ENCODE measurements around the gene GALNT9. TPM values are rescaled to one million over a fixed set of nuclear protein-coding genes. Genes with fewer than 3 reads are reported as not detected.

Gene GALNT9
- polyA plus RNA-seq, 1 experiment: not detected

DNA sequence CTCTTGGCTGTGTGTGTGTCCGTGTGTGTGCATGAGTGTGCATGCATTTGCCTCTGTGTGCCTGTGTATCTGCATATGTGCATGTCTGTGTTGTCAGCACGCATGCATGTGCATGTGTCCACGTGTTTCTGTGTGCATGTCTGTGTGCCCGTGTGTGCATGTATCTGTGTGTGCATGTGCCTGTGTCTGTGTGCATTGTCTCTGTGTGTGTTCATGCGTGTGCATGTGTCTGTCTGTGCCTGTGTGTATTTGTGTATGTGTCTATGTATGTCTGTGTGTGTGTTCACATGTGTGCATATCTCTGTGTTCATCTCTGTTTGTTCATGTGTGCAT is 1.1 kb upstream of the GALNT9 start:
- Histone ChIP-seq H3K36me3 (ENCODE audit: control insufficient read depth, insufficient read depth, low read length) (no peaks in the 10 kb centered on the region), H3K4me3 (ENCODE audit: low read depth, low read length) (no peak overlapping the region), H3K27me3 (ENCODE audit: control insufficient read depth, insufficient read depth, low read length) (peaks cover 7% of the 10 kb centered on the region)
- ChIA-PET POLR2A (no interaction called here), CTCF (no interaction called here)
- no peak for DNase-seq (ENCODE audit: low read depth)
- TF ChIP-seq, protein P1, sequence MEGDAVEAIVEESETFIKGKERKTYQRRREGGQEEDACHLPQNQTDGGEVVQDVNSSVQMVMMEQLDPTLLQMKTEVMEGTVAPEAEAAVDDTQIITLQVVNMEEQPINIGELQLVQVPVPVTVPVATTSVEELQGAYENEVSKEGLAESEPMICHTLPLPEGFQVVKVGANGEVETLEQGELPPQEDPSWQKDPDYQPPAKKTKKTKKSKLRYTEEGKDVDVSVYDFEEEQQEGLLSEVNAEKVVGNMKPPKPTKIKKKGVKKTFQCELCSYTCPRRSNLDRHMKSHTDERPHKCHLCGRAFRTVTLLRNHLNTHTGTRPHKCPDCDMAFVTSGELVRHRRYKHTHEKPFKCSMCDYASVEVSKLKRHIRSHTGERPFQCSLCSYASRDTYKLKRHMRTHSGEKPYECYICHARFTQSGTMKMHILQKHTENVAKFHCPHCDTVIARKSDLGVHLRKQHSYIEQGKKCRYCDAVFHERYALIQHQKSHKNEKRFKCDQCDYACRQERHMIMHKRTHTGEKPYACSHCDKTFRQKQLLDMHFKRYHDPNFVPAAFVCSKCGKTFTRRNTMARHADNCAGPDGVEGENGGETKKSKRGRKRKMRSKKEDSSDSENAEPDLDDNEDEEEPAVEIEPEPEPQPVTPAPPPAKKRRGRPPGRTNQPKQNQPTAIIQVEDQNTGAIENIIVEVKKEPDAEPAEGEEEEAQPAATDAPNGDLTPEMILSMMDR (IDR thresholded peaks at IDR 0.05; ENCODE audit: insufficient read depth, low read depth, low read length): no peak

DNA sequence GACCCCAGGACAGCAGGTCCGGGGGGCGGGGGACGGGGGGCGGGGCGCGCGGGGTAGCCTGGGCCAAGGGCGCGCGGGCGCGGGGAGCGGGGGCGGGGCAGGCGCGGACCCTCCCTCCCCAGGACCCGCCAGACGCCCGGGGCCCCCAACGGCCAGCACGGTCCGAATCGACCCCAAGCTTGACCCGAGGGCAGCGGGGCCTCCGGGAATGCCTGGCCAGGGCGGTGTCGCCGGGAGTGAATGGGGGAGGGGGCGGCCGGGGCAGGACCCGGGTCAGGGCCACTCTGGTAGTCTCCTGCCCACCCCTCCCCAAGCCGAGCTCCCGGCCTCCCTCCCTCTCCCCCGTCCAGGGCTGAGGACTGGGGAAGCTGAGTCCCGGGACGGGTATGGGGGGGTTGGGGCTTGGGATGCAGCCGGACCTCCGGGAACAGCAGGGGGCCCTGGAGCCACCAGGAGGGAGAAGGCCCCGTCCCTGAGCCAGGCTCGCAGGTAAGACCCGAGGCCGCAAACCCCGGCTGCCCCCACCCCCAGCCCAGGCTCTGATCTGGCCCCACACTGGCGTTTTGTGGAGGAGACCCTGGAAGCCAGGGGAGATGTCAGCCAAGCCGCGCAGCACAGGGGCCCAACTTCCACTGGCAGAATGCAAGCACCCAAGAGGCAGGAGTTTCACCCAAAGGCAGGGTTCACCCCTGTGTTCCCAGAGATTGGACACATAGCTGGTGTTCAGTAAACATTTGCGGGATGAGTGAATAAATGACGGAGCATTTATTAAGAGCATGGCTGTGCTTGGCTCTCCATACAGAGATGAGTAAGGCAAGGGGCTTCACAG is 545 bp upstream of the GALNT9 start:
- ChIA-PET POLR2A (no interaction called here), CTCF (interaction anchor here (0.6 kb wide), 1 partner anchor 27 kb away, joined by 3 read pairs; no protein-coding TSS in a partner anchor)
- Histone ChIP-seq H3K36me3 (ENCODE audit: control insufficient read depth, insufficient read depth, low read length) (no peaks in the 10 kb centered on the region), H3K27me3 (ENCODE audit: control insufficient read depth, insufficient read depth, low read length) (peaks cover 7% of the 10 kb centered on the region), H3K4me3 (ENCODE audit: low read depth, low read length) (no peak overlapping the region)
- TF ChIP-seq, protein P1 (IDR thresholded peaks at IDR 0.05; ENCODE audit: insufficient read depth, low read depth, low read length): no peak
- no peak for DNase-seq (ENCODE audit: low read depth)

DNA sequence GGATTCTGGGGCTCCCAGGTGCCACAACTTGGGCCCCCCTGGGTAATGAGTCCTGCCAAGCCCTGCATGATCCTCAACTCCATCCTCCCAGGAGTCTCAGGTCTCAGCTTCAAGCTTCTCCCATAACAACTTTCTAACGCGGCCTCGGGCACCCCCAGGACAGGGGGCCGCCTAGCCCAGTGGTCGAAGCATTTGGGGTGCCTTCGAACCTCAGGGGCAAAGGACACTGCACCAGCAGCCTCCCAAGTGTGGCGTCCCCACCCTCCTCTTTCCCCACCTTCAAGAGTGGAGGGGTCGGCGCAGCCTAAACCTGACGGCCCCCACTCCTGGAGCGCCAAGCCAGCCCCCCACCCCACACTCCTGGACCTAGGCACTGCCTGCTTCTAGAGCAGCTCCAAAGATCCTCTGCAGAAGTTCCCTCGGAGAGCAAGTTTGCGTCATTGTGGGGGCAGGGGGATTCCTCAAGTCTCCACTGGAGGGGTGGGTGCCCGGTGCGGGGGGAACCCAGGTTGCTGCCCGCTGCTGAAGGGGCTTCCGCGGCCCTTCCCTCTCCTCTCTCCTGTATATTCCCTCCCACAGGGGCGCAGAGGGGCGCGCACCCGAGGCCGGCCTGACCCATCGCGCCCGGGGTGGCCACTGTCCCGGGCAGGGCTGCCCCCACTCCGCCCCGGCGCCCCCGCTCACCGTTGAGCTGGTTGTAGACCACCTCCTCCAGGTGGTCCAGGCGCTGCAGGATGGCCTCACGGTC is 933 bp downstream of the GALNT9 start:
- Histone ChIP-seq H3K4me3 (ENCODE audit: low read depth, low read length) (no peak overlapping the region), H3K27me3 (ENCODE audit: control insufficient read depth, insufficient read depth, low read length) (peaks cover 7% of the 10 kb centered on the region), H3K36me3 (ENCODE audit: control insufficient read depth, insufficient read depth, low read length) (no peaks in the 10 kb centered on the region)
- DNase-seq (ENCODE audit: low read depth): no peak
- ChIA-PET CTCF (interaction anchor here (0.6 to 1.0 kb wide), 3 partner anchors 9 to 194 kb away, joined by 3 read pairs; no protein-coding TSS in a partner anchor), POLR2A (no interaction called here)
- TF ChIP-seq, protein P1 (IDR thresholded peaks at IDR 0.05; ENCODE audit: insufficient read depth, low read depth, low read length): no peak

DNA sequence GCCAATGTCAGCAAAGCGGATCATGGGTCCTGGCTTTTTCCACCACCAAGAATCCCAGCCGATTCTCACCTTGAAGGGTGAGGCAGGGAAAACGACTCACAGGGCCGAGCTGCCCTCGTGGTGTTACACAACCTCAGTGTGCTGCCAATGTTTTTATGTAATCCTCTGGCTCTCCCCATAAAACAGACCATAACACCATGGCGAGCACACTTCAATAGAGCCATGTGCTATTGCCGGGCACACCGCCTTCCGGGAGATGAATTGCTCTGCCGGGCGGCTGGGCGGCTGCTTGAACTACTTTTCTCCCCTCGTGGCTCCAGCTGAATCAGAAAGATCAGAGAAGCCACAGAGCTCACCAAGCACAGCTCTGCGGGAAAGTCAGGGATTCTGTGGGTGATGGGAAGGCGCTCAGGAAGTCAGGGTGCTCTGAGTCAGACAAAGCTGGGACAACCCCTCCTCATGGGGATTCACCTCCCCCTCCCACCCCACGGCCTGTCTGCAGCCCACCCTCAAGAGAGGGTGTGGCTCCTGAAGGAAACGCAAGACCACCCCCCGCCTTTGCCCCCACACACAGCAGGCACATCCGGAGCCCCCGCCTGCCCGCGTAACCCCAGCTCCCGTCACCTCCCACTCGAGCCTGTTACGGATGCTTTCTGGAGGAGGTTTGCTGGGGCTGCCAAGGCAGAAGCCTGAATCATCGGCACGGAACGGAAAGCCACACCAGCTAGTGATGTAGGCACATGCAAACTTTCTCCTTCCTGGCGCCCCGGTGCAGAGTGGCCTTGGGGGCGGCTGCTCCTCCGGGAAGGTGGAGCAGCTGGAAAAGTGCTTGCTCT is 1.8 kb downstream of the GALNT9 start:
- peak; percentile 47 for DNase-seq (ENCODE audit: low read depth)
- Histone ChIP-seq H3K27me3 (ENCODE audit: control insufficient read depth, insufficient read depth, low read length) (peaks cover 11% of the 10 kb centered on the region), H3K4me3 (ENCODE audit: low read depth, low read length) (peak overlapping the region; percentile 25), H3K36me3 (ENCODE audit: control insufficient read depth, insufficient read depth, low read length) (no peaks in the 10 kb centered on the region)
- TF ChIP-seq, protein P1 (IDR thresholded peaks at IDR 0.05; ENCODE audit: insufficient read depth, low read depth, low read length): no peak
- ChIA-PET POLR2A (no interaction called here), CTCF (interaction anchor here (0.6 to 1.4 kb wide), 4 partner anchors 10 to 195 kb away, joined by 3 to 4 read pairs (median 3); no protein-coding TSS in a partner anchor)

Measured in BJ (cell line).